OCI-LY3 (cell line): ENCODE measurements around the gene GPR39.

Source experiments
- H2AFZ ChIP-seq: fragments of 200-600, 300-600 bp; shearing (Covaris generic); 2 replicates; pipeline ENCODE4 v1.6.0; 2014; ENCODE audit warnings: antibody characterized with exemption, low read depth, low read length
- H3K27ac ChIP-seq: fragments of 200-600, 300-600 bp; sonication (generic); 2 replicates; pipeline ENCODE4 v1.5.1; 2014; ENCODE audit warnings: mild to moderate bottlenecking, low read length, moderate library complexity, mixed read lengths
- H3K27me3 ChIP-seq: fragments of 200-600, 300-600 bp; sonication (generic); 2 replicates; pipeline ENCODE4 v1.6.1; 2014; ENCODE audit warnings: low read depth, low read length, mixed read lengths
- H3K36me3 ChIP-seq: fragments of 200-600, 300-600 bp; sonication (generic); replicated peaks from 2 replicates; pipeline ENCODE3; 2014; ENCODE audit warnings: low read depth, low read length, mixed read lengths
- H3K4me1 ChIP-seq: fragments of 300-600, 200-600 bp; sonication (generic); 2 replicates; pipeline ENCODE4 v1.6.1; 2014; ENCODE audit warnings: low read length, mixed read lengths
- H3K4me2 ChIP-seq: fragments of 200-600, 300-600 bp; sonication (generic); 2 replicates; pipeline ENCODE4 v1.6.1; 2014; ENCODE audit warnings: low read length, mixed read lengths
- H3K4me3 ChIP-seq: fragments of 300-600, 200-600 bp; sonication (generic); 2 replicates; pipeline ENCODE4 v1.5.1; 2014; ENCODE audit warnings: antibody characterized with exemption, mild to moderate bottlenecking, low read length, moderate library complexity
- H3K79me2 ChIP-seq: fragments of 300-600, 200-600 bp; shearing (Covaris generic); 2 replicates; pipeline ENCODE4 v1.6.1; 2014; ENCODE audit warnings: mild to moderate bottlenecking, low read length, mixed read lengths
- H3K9ac ChIP-seq: fragments of 300-600, 200-600 bp; shearing (Covaris generic); 2 replicates; pipeline ENCODE4 v1.6.0; 2014; ENCODE audit warnings: mild to moderate bottlenecking, low read length, moderate library complexity
- H3K9me3 ChIP-seq: fragments of 200-600, 300-600 bp; shearing (Covaris generic); 2 replicates; pipeline ENCODE4 v1.6.1; 2014; ENCODE audit warnings: low read length, mixed read lengths; ENCODE audit not compliant: insufficient read depth
- H4K20me1 ChIP-seq: fragments of 200-600, 300-600 bp; sonication (generic); 2 replicates; pipeline ENCODE4 v1.6.1; 2016; ENCODE audit warnings: low read length, mixed read lengths; ENCODE audit not compliant: insufficient read depth
- CTCF ChIP-seq: fragments of 200-600, 300-600 bp; sonication (generic); IDR thresholded peaks from 2 replicates; pipeline ENCODE4 v1.5.1; 2014; ENCODE audit warnings: antibody characterized with exemption, low read length, low read depth
- EZH2phosphoT487 ChIP-seq: fragments of 200-600 bp; shearing (Covaris generic); IDR thresholded peaks from 2 replicates; pipeline ENCODE4 v1.6.1; 2018; ENCODE audit warnings: antibody characterized with exemption, mixed run types, low read depth

Gene GPR39

GRCh38 chr2:132654968-132655367, 238.4 kb downstream of the GPR39 start:
- Histone ChIP-seq H3K27ac (no peak overlapping the region), H3K9me3 (no peaks in the 10 kb centered on the region), H3K27me3 (no peaks in the 10 kb centered on the region), H3K36me3 (no peaks in the 10 kb centered on the region), H3K4me2 (no peak overlapping the region), H3K79me2 (no peaks in the 10 kb centered on the region), H3K9ac (no peak overlapping the region), H2AFZ (no peak overlapping the region), H4K20me1 (no peaks in the 10 kb centered on the region), H3K4me3 (no peak overlapping the region), H3K4me1 (no peaks in the 10 kb centered on the region)
- TF ChIP-seq CTCF (no peak), EZH2phosphoT487 (no peak)

GRCh38 chr2:132656266-132656975, 239.8 kb downstream of the GPR39 start:
- H3K36me3 ChIP-seq = no peaks in the 10 kb centered on the region
- no peaks in the 10 kb centered on the region for H3K27me3 ChIP-seq
- H3K9me3 ChIP-seq = no peaks in the 10 kb centered on the region
- no peak overlapping the region for H3K9ac ChIP-seq
- no peak overlapping the region for H3K27ac ChIP-seq
- no peaks in the 10 kb centered on the region for H3K79me2 ChIP-seq
- no peaks in the 10 kb centered on the region for H4K20me1 ChIP-seq
- H2AFZ ChIP-seq = no peak overlapping the region
- H3K4me3 ChIP-seq = no peak overlapping the region
- no peak overlapping the region for H3K4me2 ChIP-seq
- TF ChIP-seq CTCF (no peak), EZH2phosphoT487 (no peak)
- no peaks in the 10 kb centered on the region for H3K4me1 ChIP-seq

- H3K4me3 ChIP-seq = no peak overlapping the region
- TF ChIP-seq CTCF (no peak), EZH2phosphoT487 (no peak)
- H3K9ac ChIP-seq = no peak overlapping the region
- no peaks in the 10 kb centered on the region for H3K79me2 ChIP-seq
- no peaks in the 10 kb centered on the region for H3K9me3 ChIP-seq
- H3K4me1 ChIP-seq = no peaks in the 10 kb centered on the region
- H2AFZ ChIP-seq = no peak overlapping the region
- no peak overlapping the region for H3K27ac ChIP-seq
- H3K27me3 ChIP-seq = no peaks in the 10 kb centered on the region
- H3K36me3 ChIP-seq = no peaks in the 10 kb centered on the region
- no peak overlapping the region for H3K4me2 ChIP-seq
- no peaks in the 10 kb centered on the region for H4K20me1 ChIP-seq
Measured at GRCh38 chr2:132659331-132659730, 242.7 kb downstream of the GPR39 start.

- H3K27ac ChIP-seq = no peak overlapping the region
- no peaks in the 10 kb centered on the region for H3K27me3 ChIP-seq
- TF ChIP-seq EZH2phosphoT487 (no peak), CTCF (no peak)
- H2AFZ ChIP-seq = no peak overlapping the region
- no peaks in the 10 kb centered on the region for H3K36me3 ChIP-seq
- H3K4me2 ChIP-seq = no peak overlapping the region
- H4K20me1 ChIP-seq = no peaks in the 10 kb centered on the region
- H3K9ac ChIP-seq = no peak overlapping the region
- H3K4me3 ChIP-seq = no peak overlapping the region
- no peaks in the 10 kb centered on the region for H3K4me1 ChIP-seq
- H3K79me2 ChIP-seq = no peaks in the 10 kb centered on the region
- no peaks in the 10 kb centered on the region for H3K9me3 ChIP-seq
Measured at GRCh38 chr2:132662732-132663131, 246.1 kb downstream of the GPR39 start.
